Nephron (organoid): ENCODE data around the gene EGF.
"Not testable (repeated sequence)": the region's sequence is repeated elsewhere in the genome, so short reads cannot be mapped to it uniquely, and the experiment has no call there.

Experiments used
- H3K27ac Mint-ChIP-seq, 3 experiments: 2 replicates each; pipeline ENCODE4 v1.8.0; 2020; ENCODE audit warnings: mixed read lengths in 3 of 3, mild to moderate bottlenecking in 2 of 3, moderate library complexity in 1 of 3
- H3K27me3 Mint-ChIP-seq: 2 replicates; pipeline ENCODE4 v1.8.0; 2021; ENCODE audit warnings: low read depth, mild to moderate bottlenecking, moderate library complexity, mixed read lengths
- H3K36me3 Mint-ChIP-seq: 2 replicates; pipeline ENCODE4 v1.8.0; 2020; ENCODE audit warnings: low read depth, mixed read lengths
- H3K4me1 Mint-ChIP-seq: 2 replicates; pipeline ENCODE4 v1.8.0; 2020; ENCODE audit warnings: mixed read lengths
- H3K4me3 Mint-ChIP-seq, 3 experiments: 2 replicates each; pipeline ENCODE4 v1.8.0; 2020; ENCODE audit warnings: mild to moderate bottlenecking in 3 of 3, mixed read lengths in 3 of 3, moderate library complexity in 2 of 3
- H3K9me3 Mint-ChIP-seq: 2 replicates; pipeline ENCODE4 v1.8.0; 2020; ENCODE audit warnings: mixed read lengths
- TF ChIP-seq, protein P1 (sequence below), 3 experiments: fragments of 200-600 bp; sonication (generic); IDR thresholded peaks; one replicate each; pipeline ENCODE4 v1.5.0; 2021; ENCODE audit warnings: antibody characterized with exemption in 3 of 3; ENCODE audit not compliant: unreplicated experiment in 3 of 3

Gene EGF

DNA sequence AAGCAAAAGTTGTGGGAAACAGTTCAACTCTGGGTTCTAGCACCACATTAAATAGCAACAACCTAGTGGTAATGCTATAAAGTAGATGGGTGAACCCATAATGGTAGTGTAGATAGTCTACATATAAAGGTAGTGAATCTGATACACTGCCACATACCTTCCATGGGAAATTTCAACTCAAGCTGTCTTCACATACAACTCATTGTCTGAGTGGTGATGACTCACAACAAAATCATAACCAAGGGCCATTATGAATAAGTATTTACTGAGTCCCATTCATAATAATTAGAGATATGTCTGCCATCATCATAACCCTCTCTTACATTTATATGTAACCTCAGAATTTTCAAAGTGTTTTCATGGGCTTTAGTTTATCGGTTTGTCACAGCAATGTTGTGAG lies 34.8 kb downstream of the EGF start:
- no peak overlapping the region for H3K4me3 Mint-ChIP-seq
- H3K9me3 Mint-ChIP-seq: no peaks in the 10 kb centered on the region
- H3K4me1 Mint-ChIP-seq: no peaks in the 10 kb centered on the region
- TF ChIP-seq, protein P1, sequence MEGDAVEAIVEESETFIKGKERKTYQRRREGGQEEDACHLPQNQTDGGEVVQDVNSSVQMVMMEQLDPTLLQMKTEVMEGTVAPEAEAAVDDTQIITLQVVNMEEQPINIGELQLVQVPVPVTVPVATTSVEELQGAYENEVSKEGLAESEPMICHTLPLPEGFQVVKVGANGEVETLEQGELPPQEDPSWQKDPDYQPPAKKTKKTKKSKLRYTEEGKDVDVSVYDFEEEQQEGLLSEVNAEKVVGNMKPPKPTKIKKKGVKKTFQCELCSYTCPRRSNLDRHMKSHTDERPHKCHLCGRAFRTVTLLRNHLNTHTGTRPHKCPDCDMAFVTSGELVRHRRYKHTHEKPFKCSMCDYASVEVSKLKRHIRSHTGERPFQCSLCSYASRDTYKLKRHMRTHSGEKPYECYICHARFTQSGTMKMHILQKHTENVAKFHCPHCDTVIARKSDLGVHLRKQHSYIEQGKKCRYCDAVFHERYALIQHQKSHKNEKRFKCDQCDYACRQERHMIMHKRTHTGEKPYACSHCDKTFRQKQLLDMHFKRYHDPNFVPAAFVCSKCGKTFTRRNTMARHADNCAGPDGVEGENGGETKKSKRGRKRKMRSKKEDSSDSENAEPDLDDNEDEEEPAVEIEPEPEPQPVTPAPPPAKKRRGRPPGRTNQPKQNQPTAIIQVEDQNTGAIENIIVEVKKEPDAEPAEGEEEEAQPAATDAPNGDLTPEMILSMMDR (IDR thresholded peaks at IDR 0.05; ENCODE audit: unreplicated experiment in 3 of 3): no peak
- no peaks in the 10 kb centered on the region for H3K27me3 Mint-ChIP-seq
- no peak overlapping the region for H3K27ac Mint-ChIP-seq
- no peaks in the 10 kb centered on the region for H3K36me3 Mint-ChIP-seq

DNA sequence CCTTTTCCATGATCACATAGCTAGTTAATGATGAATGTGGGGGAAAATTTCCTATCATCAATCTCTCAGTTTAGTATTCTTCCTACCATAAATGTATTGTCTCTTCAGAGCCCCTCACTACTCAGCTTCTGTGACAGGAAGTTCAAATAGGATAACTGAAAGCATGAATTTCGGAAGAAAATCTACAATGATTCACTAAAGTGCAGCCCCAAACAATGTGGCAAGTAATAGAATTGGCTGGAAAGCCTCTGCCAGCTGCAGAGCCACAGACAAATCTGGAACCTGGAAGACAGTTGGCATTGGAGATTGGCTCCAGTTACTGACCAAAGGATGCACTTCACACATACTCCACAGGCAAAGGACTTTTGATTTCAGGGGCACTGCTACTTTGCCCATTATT lies 35.2 kb downstream of the EGF start:
- Mint-ChIP-seq H3K4me1 (no peaks in the 10 kb centered on the region), H3K9me3 (no peaks in the 10 kb centered on the region), H3K36me3 (no peaks in the 10 kb centered on the region), H3K4me3 (no peak overlapping the region), H3K27me3 (no peaks in the 10 kb centered on the region), H3K27ac (no peak overlapping the region)
- TF ChIP-seq, protein P1 (IDR thresholded peaks at IDR 0.05; ENCODE audit: unreplicated experiment in 3 of 3): no peak

DNA sequence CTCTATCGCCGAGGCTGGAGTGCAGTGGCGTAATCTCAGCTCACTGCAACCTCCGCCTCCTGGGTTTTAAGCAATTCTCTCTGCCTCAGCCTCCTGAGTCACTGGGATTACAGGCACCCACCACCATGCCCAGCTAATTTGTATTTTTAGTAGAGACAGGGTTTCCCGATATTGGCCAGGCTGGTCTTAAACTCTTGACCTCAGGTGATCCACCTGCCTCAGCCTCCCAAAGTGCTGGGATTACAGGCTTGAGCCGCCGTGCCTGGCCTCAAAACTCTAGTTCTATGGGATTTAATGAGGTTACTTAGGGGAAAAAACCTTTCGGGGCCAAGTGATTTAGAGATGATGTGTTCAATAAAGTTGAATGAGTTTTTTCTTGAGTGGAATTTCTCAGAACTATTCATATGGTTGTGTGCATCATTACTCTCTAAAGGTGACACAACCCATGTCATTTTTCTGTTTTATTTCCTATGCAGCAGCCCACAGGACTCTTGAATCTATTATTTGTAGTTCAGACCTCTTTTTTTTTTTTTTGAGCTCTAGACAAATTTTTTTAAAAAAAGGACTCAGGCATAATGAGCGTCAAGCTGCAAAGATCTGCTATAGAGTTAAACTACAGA lies 36.5 kb downstream of the EGF start:
- H3K4me1 Mint-ChIP-seq, H3K9me3 Mint-ChIP-seq, H3K36me3 Mint-ChIP-seq, H3K4me3 Mint-ChIP-seq, H3K27ac Mint-ChIP-seq, H3K27me3 Mint-ChIP-seq: not testable (repeated sequence)

DNA sequence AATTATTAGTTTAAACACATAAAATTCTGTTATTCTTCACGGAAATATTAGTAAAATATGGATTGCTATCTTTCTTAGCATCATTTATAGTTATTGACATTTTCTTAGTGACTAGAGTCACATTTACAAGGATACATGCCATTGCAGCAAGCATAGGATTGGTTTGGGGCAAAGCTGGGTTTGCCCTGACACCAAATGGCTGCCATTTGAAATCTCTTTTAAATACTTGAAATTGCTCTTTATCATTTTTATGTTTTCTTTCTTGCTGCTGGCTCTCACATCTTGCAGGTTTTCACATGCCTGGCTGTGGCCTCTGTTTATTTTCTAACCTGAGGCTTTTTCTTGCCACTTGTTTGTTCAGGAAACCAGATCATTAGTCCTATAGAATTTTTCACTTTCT lies 39.9 kb downstream of the EGF start:
- Mint-ChIP-seq H3K36me3 (no peaks in the 10 kb centered on the region), H3K27me3 (no peaks in the 10 kb centered on the region), H3K4me3 (no peak overlapping the region), H3K27ac (no peak overlapping the region), H3K4me1 (no peaks in the 10 kb centered on the region), H3K9me3 (no peaks in the 10 kb centered on the region)
- TF ChIP-seq, protein P1 (IDR thresholded peaks at IDR 0.05; ENCODE audit: unreplicated experiment in 3 of 3): no peak

DNA sequence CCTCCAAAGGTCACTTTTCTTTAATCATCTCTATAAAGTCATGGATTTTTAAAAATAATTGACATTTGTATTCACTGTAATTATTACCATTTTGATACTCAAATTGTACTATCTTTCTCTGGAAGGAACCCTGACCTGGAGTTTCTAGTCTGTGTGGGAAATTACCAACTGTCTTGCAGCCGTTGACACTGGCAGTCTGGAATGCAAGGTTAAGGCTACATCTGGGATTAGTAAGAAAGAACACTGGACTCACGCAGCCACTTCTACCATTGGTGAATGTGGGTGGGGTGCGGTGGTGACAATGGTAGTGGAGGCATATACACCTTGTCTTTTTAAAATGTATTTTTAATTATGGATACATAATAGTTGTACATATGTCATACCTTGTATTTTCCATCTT lies 40.9 kb downstream of the EGF start:
- Mint-ChIP-seq H3K27me3 (no peaks in the 10 kb centered on the region), H3K4me3 (no peak overlapping the region), H3K36me3 (no peaks in the 10 kb centered on the region), H3K4me1 (no peaks in the 10 kb centered on the region), H3K9me3 (no peaks in the 10 kb centered on the region), H3K27ac (no peak overlapping the region)
- TF ChIP-seq, protein P1 (IDR thresholded peaks at IDR 0.05; ENCODE audit: unreplicated experiment in 3 of 3): no peak

DNA sequence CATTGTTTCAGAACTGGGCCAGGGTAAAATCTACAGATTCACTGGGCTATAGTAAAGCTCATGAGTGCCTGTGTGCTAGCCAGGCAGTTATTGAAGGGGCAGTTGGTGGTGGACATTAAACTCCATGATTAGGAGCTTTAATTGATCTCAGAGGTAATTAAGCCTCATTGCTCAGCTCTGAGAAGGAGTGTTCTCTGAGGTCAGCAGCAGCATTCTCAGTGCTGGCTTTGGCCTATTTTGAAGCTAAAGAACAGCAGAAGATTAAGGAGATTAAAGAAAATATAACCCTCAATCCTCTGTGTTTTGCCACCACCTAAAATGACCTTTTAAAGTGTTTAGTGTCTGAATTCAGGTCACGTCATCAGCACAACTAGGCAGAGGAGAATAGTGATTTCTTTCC lies 42.5 kb downstream of the EGF start:
- Mint-ChIP-seq H3K27me3 (no peaks in the 10 kb centered on the region), H3K4me3 (no peak overlapping the region), H3K36me3 (no peaks in the 10 kb centered on the region), H3K4me1 (no peaks in the 10 kb centered on the region), H3K27ac (no peak overlapping the region), H3K9me3 (no peaks in the 10 kb centered on the region)
- TF ChIP-seq, protein P1 (IDR thresholded peaks at IDR 0.05; ENCODE audit: unreplicated experiment in 3 of 3): no peak
